Pancreas (tissue), 10 donors: ENCODE data around the gene PIAS2. TPM values are rescaled to one million over a fixed set of nuclear protein-coding genes. Genes with fewer than 3 reads are reported as not detected.
"Not testable (repeated sequence)": the region's sequence is repeated elsewhere in the genome, so short reads cannot be mapped to it uniquely, and the experiment has no call there.

ENCODE experiments used
- ATAC-seq, 4 donors: fragments of 200-7000 bp; cut with Tn5 transposase; one replicate each; pipeline versions ENCODE4 v1.8.0 to v1.9.1; 2020; ENCODE audit warnings: mild to moderate bottlenecking in 4 of 4, moderate library complexity in 4 of 4
- DNase-seq, 6 donors: peaks; one replicate each; pipeline ENCODE4 v3.0.0-alpha.2; 2020
- FAIRE-seq: peaks from 2 replicates; lab custom pipeline; 2012; peaks lifted over from hg19 to GRCh38; lab: Jason Lieb, UNC
- H3K27ac ChIP-seq, 4 donors: fragments of 200-600 bp; sonication (generic); 1 replicate in 3 of 4; 2 replicates in 1 of 4; pipeline versions ENCODE4 v1.5.0 to v1.8.0; 2020
- H3K27me3 ChIP-seq, 4 donors: fragments of 200-600 bp; one replicate each; pipeline ENCODE4 v1.8.0; 2021
- H3K36me3 ChIP-seq, 3 donors: fragments of 200-600 bp; sonication (generic) in 1 of 3; one replicate each; pipeline versions ENCODE4 v1.5.0 to v1.8.0; 2020 to 2021
- H3K4me1 ChIP-seq, 3 donors: fragments of 200-600 bp; one replicate each; pipeline ENCODE4 v1.8.0; 2021
- H3K4me3 ChIP-seq, 4 donors: fragments of 200-600 bp; sonication (generic) in 2 of 4; one replicate each; pipeline versions ENCODE4 v1.5.0 to v1.8.0; 2020 to 2021
- H3K9me3 ChIP-seq, 4 donors: fragments of 200-600 bp; one replicate each; pipeline ENCODE4 v1.8.0; 2021
- CTCF ChIP-seq, 4 donors: fragments of 200-600 bp; sonication (generic) in 3 of 4; IDR thresholded peaks; one replicate each; pipeline versions ENCODE4 v1.5.0 to v1.8.0; 2021; ENCODE audit warnings: antibody characterized with exemption in 4 of 4
- WGBS, 2 donors: extraction: QIAGEN DNeasy Blood & Tissue Kit; methylation state at CpG; one replicate each; pipeline ENCODE4 v1.1.7; 2013; 5-methylcytosine and 5-hydroxymethylcytosine counted together
- intact Hi-C, 3 donors: fragments of 100-400 bp; cut with DNase I; formaldehyde crosslinking; loops; one replicate each; pipeline versions ENCODE4 v1.11.1 to v1.14.2; 2022
- polyA plus RNA-seq, 2 donors: library from polyadenylated mRNA; stranded (reverse); fragments of 200-250 nt; gene quantifications; one replicate each; pipeline ENCODE4 v1.2.3, GENCODE V29; 2013
- total RNA-seq, 6 donors: library from RNA; stranded (reverse); fragmentation: NEBNext Ultra II Directional in 4 of 6; extraction: Animal tissue kit (Norgen Biotek cat#: 25700) in 4 of 6; gene quantifications; one replicate each; pipeline versions ENCODE4 v1.2.1 to v1.2.4, GENCODE V29; 2021 to 2023
- donor health status: healthy with polysubstance abuse.
- donor health status: DM: no; HTN: no; CAD: no; lungs with moderate emphysema.
- donor health status: DM: no; HTN: no; CAD: no.
- donor health status: control.
- donor health status: control.
- donor health status: Bipolar disorder and iron deficiency.
- donor health status: DM: yes; HTN: yes; CAD: no.
- donor health status: DM: no; HTN: no; CAD: no.
- donor health status: DM: no; HTN: no; CAD: no.
- donor health status: DM: yes; HTN: yes; CAD: no.

Gene PIAS2
- total and polyA plus RNA-seq, 8 donors = 2.8 to 17.6 (median 11.4) TPM

- Histone ChIP-seq H3K27me3 (no peaks in the 10 kb centered on the region), H3K9me3 (no peaks in the 10 kb centered on the region), H3K27ac (no peak overlapping the region), H3K4me1 (no peaks in the 10 kb centered on the region), H3K36me3 (no peaks in the 10 kb centered on the region), H3K4me3 (no peak overlapping the region)
- whole genome bisulfite sequencing, 2 donors = 81 to 85% methylated on average over 2 of the region's 2 CpGs
- ATAC-seq (no peak), DNase-seq (no peak), FAIRE-seq (no peak)
- TF ChIP-seq CTCF (IDR thresholded peaks at IDR 0.05) = no peak
- intact Hi-C loops = no loop called here
These were observed 105.0 kb downstream of the PIAS2 start for GRCh38 chr18:46812311-46812710.

GRCh38 chr18:46810481-46811000 is 106.8 kb downstream of the PIAS2 start:
- FAIRE-seq (no peak), ATAC-seq (no peak), DNase-seq (no peak)
- Histone ChIP-seq H3K36me3 (no peaks in the 10 kb centered on the region), H3K27ac (no peak overlapping the region), H3K4me3 (no peak overlapping the region), H3K27me3 (no peaks in the 10 kb centered on the region), H3K9me3 (no peaks in the 10 kb centered on the region), H3K4me1 (no peaks in the 10 kb centered on the region)
- intact Hi-C loops = no loop called here
- WGBS, 2 donors = 85 to 93% methylated on average over 2 of the region's 2 CpGs
- TF ChIP-seq CTCF (IDR thresholded peaks at IDR 0.05) = no peak

- Histone ChIP-seq H3K27me3 (no peaks in the 10 kb centered on the region), H3K9me3 (no peaks in the 10 kb centered on the region), H3K36me3 (no peaks in the 10 kb centered on the region), H3K4me3 (no peak overlapping the region), H3K4me1 (no peaks in the 10 kb centered on the region), H3K27ac (no peak overlapping the region)
- no peak for DNase-seq
- intact Hi-C loops = no loop called here
- WGBS, 2 donors = 96 to 98% methylated on average over 5 of the region's 5 CpGs
- ATAC-seq = no peak
- FAIRE-seq = no peak
- TF ChIP-seq CTCF (IDR thresholded peaks at IDR 0.05) = no peak
These were observed 108.2 kb downstream of the PIAS2 start for GRCh38 chr18:46809145-46809544.

GRCh38 chr18:46795945-46796344 is 121.4 kb downstream of the PIAS2 start:
- H3K27ac ChIP-seq, H3K9me3 ChIP-seq, FAIRE-seq, H3K4me1 ChIP-seq, H3K36me3 ChIP-seq, intact Hi-C loops, DNase-seq, H3K27me3 ChIP-seq, ATAC-seq, H3K4me3 ChIP-seq: not testable (repeated sequence)
- WGBS, 2 donors = 92 to 97% methylated on average over 6 of the region's 6 CpGs

GRCh38 chr18:46794607-46795006 is 122.7 kb downstream of the PIAS2 start:
- no peaks in the 10 kb centered on the region for H3K27me3 ChIP-seq
- no peak for ATAC-seq
- WGBS, 2 donors = 75 to 93% methylated on average over 1 of the region's 1 CpG
- H3K27ac ChIP-seq = no peak overlapping the region
- no peak overlapping the region for H3K4me3 ChIP-seq
- intact Hi-C loops = no loop called here
- no peaks in the 10 kb centered on the region for H3K36me3 ChIP-seq
- no peaks in the 10 kb centered on the region for H3K9me3 ChIP-seq
- TF ChIP-seq CTCF (IDR thresholded peaks at IDR 0.05) = no peak
- no peak for FAIRE-seq
- DNase-seq = no peak
- no peaks in the 10 kb centered on the region for H3K4me1 ChIP-seq
